ENCODE data around the gene CWC15.
"Not testable (repeated sequence)": the region's sequence is repeated elsewhere in the genome, so short reads cannot be mapped to it uniquely, and the experiment has no call there.

CWC15 gene
- total RNA-seq, result 37.1 to 57.8 (median 56.0) reads per million in 3 donors

- H3K9me3 ChIP-seq (ENCODE audit: control insufficient read depth, low read length), result no peaks in the 10 kb centered on the region
- peaks cover 5% of the 10 kb centered on the region for H3K4me1 ChIP-seq (ENCODE audit: control insufficient read depth, insufficient read depth, low read length, poor library complexity, severe bottlenecking)
- peak within 1 kb of the TSS; percentile 80 for H3K27ac ChIP-seq (ENCODE audit: insufficient read depth, low read length, poor library complexity, severe bottlenecking)
- peak; percentile 81 to 90 (median 89) for DNase-seq
- H3K36me3 ChIP-seq (ENCODE audit: control insufficient read depth, insufficient read depth, low read length), result peaks cover 30% of the 10 kb centered on the region
- no peaks in the 10 kb centered on the region for H3K27me3 ChIP-seq (replicated peaks; ENCODE audit: control insufficient read depth, insufficient read depth, low read length, poor library complexity, severe bottlenecking)
- peak within 1 kb of the TSS; percentile 75 for H3K4me3 ChIP-seq (ENCODE audit: insufficient read depth, low read depth, low read length, poor library complexity, severe bottlenecking)
Measured at GRCh38 chr11:94973099-94973968, at the start of gene CWC15, which contains the start of gene KDM4D. Gene CWC15 (minus strand): TSS chr11:94973556. CDS start chr11:94972185, 1,371 bp downstream. Gene KDM4D (plus strand): TSS chr11:94973709. CDS start chr11:94997373, 23,664 bp downstream.

- not testable (repeated sequence) for H3K36me3 ChIP-seq (ENCODE audit: control insufficient read depth, insufficient read depth, low read length); H3K27ac ChIP-seq (ENCODE audit: insufficient read depth, low read length, poor library complexity, severe bottlenecking); H3K4me1 ChIP-seq (ENCODE audit: control insufficient read depth, insufficient read depth, low read length, poor library complexity, severe bottlenecking); H3K9me3 ChIP-seq (ENCODE audit: control insufficient read depth, low read length); H3K4me3 ChIP-seq (ENCODE audit: insufficient read depth, low read depth, low read length, poor library complexity, severe bottlenecking); DNase-seq; H3K27me3 ChIP-seq (replicated peaks; ENCODE audit: control insufficient read depth, insufficient read depth, low read length, poor library complexity, severe bottlenecking)
Measured at GRCh38 chr11:95021468-95021867, 48.1 kb upstream of the CWC15 start.

GRCh38 chr11:95016139-95016538 lies 42.8 kb upstream of the CWC15 start:
- Histone ChIP-seq H3K27me3 (replicated peaks; ENCODE audit: control insufficient read depth, insufficient read depth, low read length, poor library complexity, severe bottlenecking) (no peaks in the 10 kb centered on the region), H3K4me3 (ENCODE audit: insufficient read depth, low read depth, low read length, poor library complexity, severe bottlenecking) (no peak overlapping the region), H3K4me1 (ENCODE audit: control insufficient read depth, insufficient read depth, low read length, poor library complexity, severe bottlenecking) (no peaks in the 10 kb centered on the region), H3K9me3 (ENCODE audit: control insufficient read depth, low read length) (no peaks in the 10 kb centered on the region), H3K36me3 (ENCODE audit: control insufficient read depth, insufficient read depth, low read length) (no peaks in the 10 kb centered on the region), H3K27ac (ENCODE audit: insufficient read depth, low read length, poor library complexity, severe bottlenecking) (no peak overlapping the region)
- DNase-seq, result no peak

GRCh38 chr11:95014184-95014821 lies 40.9 kb upstream of the CWC15 start:
- H3K27me3 ChIP-seq (replicated peaks; ENCODE audit: control insufficient read depth, insufficient read depth, low read length, poor library complexity, severe bottlenecking), result no peaks in the 10 kb centered on the region
- no peaks in the 10 kb centered on the region for H3K9me3 ChIP-seq (ENCODE audit: control insufficient read depth, low read length)
- H3K4me3 ChIP-seq (ENCODE audit: insufficient read depth, low read depth, low read length, poor library complexity, severe bottlenecking), result no peak overlapping the region
- no peak for DNase-seq
- no peaks in the 10 kb centered on the region for H3K36me3 ChIP-seq (ENCODE audit: control insufficient read depth, insufficient read depth, low read length)
- H3K4me1 ChIP-seq (ENCODE audit: control insufficient read depth, insufficient read depth, low read length, poor library complexity, severe bottlenecking), result no peaks in the 10 kb centered on the region
- no peak overlapping the region for H3K27ac ChIP-seq (ENCODE audit: insufficient read depth, low read length, poor library complexity, severe bottlenecking)

- no peak for DNase-seq
Measured at GRCh38 chr11:95011376-95011775, 38.0 kb upstream of the CWC15 start.

GRCh38 chr11:95005642-95006041 lies 32.3 kb upstream of the CWC15 start:
- H3K36me3 ChIP-seq (ENCODE audit: control insufficient read depth, insufficient read depth, low read length), result no peaks in the 10 kb centered on the region
- H3K9me3 ChIP-seq (ENCODE audit: control insufficient read depth, low read length), result no peaks in the 10 kb centered on the region
- H3K27ac ChIP-seq (ENCODE audit: insufficient read depth, low read length, poor library complexity, severe bottlenecking), result no peak overlapping the region
- no peak overlapping the region for H3K4me3 ChIP-seq (ENCODE audit: insufficient read depth, low read depth, low read length, poor library complexity, severe bottlenecking)
- H3K4me1 ChIP-seq (ENCODE audit: control insufficient read depth, insufficient read depth, low read length, poor library complexity, severe bottlenecking), result no peaks in the 10 kb centered on the region
- no peak for DNase-seq
- no peaks in the 10 kb centered on the region for H3K27me3 ChIP-seq (replicated peaks; ENCODE audit: control insufficient read depth, insufficient read depth, low read length, poor library complexity, severe bottlenecking)

More at GRCh38 chr11:95011376-95011775, 38.0 kb upstream of the CWC15 start:
- H3K27me3 ChIP-seq (replicated peaks; ENCODE audit: control insufficient read depth, insufficient read depth, low read length, poor library complexity, severe bottlenecking), result no peaks in the 10 kb centered on the region
- H3K27ac ChIP-seq (ENCODE audit: insufficient read depth, low read length, poor library complexity, severe bottlenecking), result no peak overlapping the region
- H3K36me3 ChIP-seq (ENCODE audit: control insufficient read depth, insufficient read depth, low read length), result no peaks in the 10 kb centered on the region
- H3K9me3 ChIP-seq (ENCODE audit: control insufficient read depth, low read length), result no peaks in the 10 kb centered on the region
- H3K4me3 ChIP-seq (ENCODE audit: insufficient read depth, low read depth, low read length, poor library complexity, severe bottlenecking), result no peak overlapping the region
- no peaks in the 10 kb centered on the region for H3K4me1 ChIP-seq (ENCODE audit: control insufficient read depth, insufficient read depth, low read length, poor library complexity, severe bottlenecking)

GRCh38 chr11:95003716-95004115 lies 30.4 kb upstream of the CWC15 start:
- Histone ChIP-seq H3K36me3 (ENCODE audit: control insufficient read depth, insufficient read depth, low read length) (no peaks in the 10 kb centered on the region), H3K27ac (ENCODE audit: insufficient read depth, low read length, poor library complexity, severe bottlenecking) (no peak overlapping the region), H3K4me3 (ENCODE audit: insufficient read depth, low read depth, low read length, poor library complexity, severe bottlenecking) (no peak overlapping the region), H3K27me3 (replicated peaks; ENCODE audit: control insufficient read depth, insufficient read depth, low read length, poor library complexity, severe bottlenecking) (no peaks in the 10 kb centered on the region), H3K4me1 (ENCODE audit: control insufficient read depth, insufficient read depth, low read length, poor library complexity, severe bottlenecking) (no peaks in the 10 kb centered on the region), H3K9me3 (ENCODE audit: control insufficient read depth, low read length) (no peaks in the 10 kb centered on the region)
- no peak for DNase-seq

- H3K27ac ChIP-seq (ENCODE audit: insufficient read depth, low read length, poor library complexity, severe bottlenecking), result no peak overlapping the region
- DNase-seq, result no peak
- no peaks in the 10 kb centered on the region for H3K36me3 ChIP-seq (ENCODE audit: control insufficient read depth, insufficient read depth, low read length)
- no peak overlapping the region for H3K4me3 ChIP-seq (ENCODE audit: insufficient read depth, low read depth, low read length, poor library complexity, severe bottlenecking)
- H3K9me3 ChIP-seq (ENCODE audit: control insufficient read depth, low read length), result no peaks in the 10 kb centered on the region
- H3K27me3 ChIP-seq (replicated peaks; ENCODE audit: control insufficient read depth, insufficient read depth, low read length, poor library complexity, severe bottlenecking), result no peaks in the 10 kb centered on the region
- H3K4me1 ChIP-seq (ENCODE audit: control insufficient read depth, insufficient read depth, low read length, poor library complexity, severe bottlenecking), result no peaks in the 10 kb centered on the region
Measured at GRCh38 chr11:94998285-94998684, 24.9 kb upstream of the CWC15 start.

GRCh38 chr11:94997437-94997836 lies 24.1 kb upstream of the CWC15 start:
- no peak overlapping the region for H3K4me3 ChIP-seq (ENCODE audit: insufficient read depth, low read depth, low read length, poor library complexity, severe bottlenecking)
- H3K27me3 ChIP-seq (replicated peaks; ENCODE audit: control insufficient read depth, insufficient read depth, low read length, poor library complexity, severe bottlenecking), result no peaks in the 10 kb centered on the region
- H3K27ac ChIP-seq (ENCODE audit: insufficient read depth, low read length, poor library complexity, severe bottlenecking), result no peak overlapping the region
- H3K4me1 ChIP-seq (ENCODE audit: control insufficient read depth, insufficient read depth, low read length, poor library complexity, severe bottlenecking), result no peaks in the 10 kb centered on the region
- DNase-seq, result no peak
- H3K36me3 ChIP-seq (ENCODE audit: control insufficient read depth, insufficient read depth, low read length), result no peaks in the 10 kb centered on the region
- no peaks in the 10 kb centered on the region for H3K9me3 ChIP-seq (ENCODE audit: control insufficient read depth, low read length)

GRCh38 chr11:94993400-94993943 lies 20.1 kb upstream of the CWC15 start:
- H3K4me3 ChIP-seq (ENCODE audit: insufficient read depth, low read depth, low read length, poor library complexity, severe bottlenecking), result no peak overlapping the region
- DNase-seq, result no peak
- H3K36me3 ChIP-seq (ENCODE audit: control insufficient read depth, insufficient read depth, low read length), result no peaks in the 10 kb centered on the region
- H3K9me3 ChIP-seq (ENCODE audit: control insufficient read depth, low read length), result no peaks in the 10 kb centered on the region
- H3K27me3 ChIP-seq (replicated peaks; ENCODE audit: control insufficient read depth, insufficient read depth, low read length, poor library complexity, severe bottlenecking), result no peaks in the 10 kb centered on the region
- H3K27ac ChIP-seq (ENCODE audit: insufficient read depth, low read length, poor library complexity, severe bottlenecking), result no peak overlapping the region
- no peaks in the 10 kb centered on the region for H3K4me1 ChIP-seq (ENCODE audit: control insufficient read depth, insufficient read depth, low read length, poor library complexity, severe bottlenecking)
